Jurkat, Clone E6-1 (cell line): ENCODE data around the gene ARSK.
"Not testable (repeated sequence)": the region's sequence is repeated elsewhere in the genome, so short reads cannot be mapped to it uniquely, and the experiment has no call there.

ENCODE experiments used
- DNase-seq: peaks from one replicate; pipeline ENCODE4 v3.0.0-alpha.2; 2011; ENCODE audit warnings: low read depth, low spot score
- H3K4me3 ChIP-seq: 2 replicates; pipeline ENCODE4 v1.5.1; 2011; ENCODE audit warnings: mild to moderate bottlenecking, low read length, control low read depth, moderate library complexity

The ARSK gene

DNA sequence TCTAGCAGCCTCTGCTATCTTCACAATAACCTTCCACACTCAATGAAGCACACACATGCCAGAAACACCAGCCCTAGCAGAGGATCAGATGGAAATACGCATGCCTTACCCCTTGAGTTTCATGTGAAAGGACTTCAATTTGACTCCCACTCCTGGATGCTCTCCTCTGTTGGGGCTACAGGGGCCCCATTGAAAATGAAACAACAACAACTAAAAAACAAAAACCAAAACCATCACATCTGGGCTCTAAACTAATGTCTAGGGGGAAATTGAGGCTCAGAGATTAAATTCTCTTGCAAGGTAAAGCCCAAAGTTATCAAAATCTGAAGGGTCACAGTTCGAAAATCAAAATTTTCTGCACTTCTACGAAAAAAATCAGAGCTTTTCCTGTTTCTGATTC is 83.7 kb downstream of the ARSK start:
- H3K4me3 ChIP-seq, result no peak overlapping the region
- DNase-seq, result no peak

DNA sequence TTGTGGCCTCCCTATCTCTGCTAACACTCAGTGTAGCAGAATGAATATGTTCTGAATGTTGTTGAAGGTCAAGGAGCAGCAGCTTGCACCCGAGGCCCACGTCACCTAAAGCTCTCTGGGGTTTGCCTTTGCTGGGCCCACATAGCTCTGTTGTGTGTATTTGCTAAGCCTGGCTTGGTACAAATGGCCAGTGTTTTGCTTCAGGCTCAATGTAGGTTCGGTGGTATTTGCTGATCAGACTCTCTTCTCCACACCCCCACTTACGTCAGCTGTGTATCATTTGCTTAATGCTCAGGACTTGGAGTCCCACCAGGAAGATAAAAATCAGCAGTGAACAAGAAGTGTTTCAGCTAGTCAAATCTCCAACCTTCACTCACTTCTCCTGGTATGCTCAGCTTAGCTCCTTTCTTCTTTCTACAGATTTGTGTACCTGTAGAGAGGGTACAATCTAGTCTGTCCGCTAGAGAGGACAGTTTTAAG is 86.9 kb downstream of the ARSK start:
- H3K4me3 ChIP-seq, result no peak overlapping the region
- DNase-seq, result no peak

DNA sequence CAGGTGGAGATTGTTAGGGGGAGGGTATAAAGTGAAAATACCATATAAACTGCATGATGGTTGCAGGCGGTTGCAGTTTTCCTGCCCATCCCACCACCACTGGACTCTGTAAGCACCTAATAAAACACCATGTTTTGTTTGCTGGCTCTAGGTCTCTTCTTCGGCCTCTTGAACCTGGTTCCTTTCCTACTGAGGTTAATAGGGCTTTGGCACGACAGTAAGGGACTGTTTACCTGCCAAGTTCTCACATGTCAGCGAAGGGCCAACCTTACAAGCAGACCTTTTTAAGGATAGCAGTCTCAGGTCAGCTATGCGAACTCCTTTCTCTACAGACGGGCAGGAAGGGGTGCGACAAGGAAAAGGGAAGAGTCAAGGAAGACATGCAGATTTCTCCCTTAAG is 88.3 kb downstream of the ARSK start:
- no peak for DNase-seq

DNA sequence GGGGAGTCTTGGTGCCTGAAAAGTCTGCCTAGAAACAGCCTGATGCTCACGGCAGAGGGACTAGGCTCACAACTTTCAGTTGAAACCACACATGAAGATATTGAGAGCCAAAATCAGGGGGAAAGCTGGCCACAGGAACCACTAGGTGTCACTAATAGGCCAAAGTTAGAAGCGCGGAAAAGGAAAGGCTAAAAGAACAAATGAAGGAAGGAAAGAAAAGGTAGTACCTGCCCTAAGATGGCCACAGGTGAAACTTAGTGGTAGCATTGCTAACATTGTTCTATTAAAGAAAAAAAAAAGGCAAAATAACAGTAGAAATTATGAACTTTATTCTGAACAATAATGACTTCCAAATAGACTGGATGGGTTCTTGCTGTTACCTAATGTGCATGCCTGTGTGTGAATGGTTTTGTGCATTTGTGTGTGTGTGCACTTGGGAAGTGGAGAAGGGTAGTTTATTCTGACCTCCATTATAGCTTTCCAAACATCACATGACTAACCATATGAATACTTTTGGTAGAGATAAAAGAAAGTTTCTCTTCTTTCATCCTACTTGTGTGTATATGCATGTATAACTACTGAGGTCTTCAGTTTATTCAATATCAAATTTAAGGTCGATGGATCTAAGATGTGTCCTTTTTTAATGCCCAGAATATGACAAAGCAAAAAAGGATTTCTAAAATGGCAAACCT is 89.6 kb downstream of the ARSK start:
- DNase-seq, result peak; percentile 81
- no peak overlapping the region for H3K4me3 ChIP-seq

More for the DNA sequence above, 88.3 kb downstream of the ARSK start:
- H3K4me3 ChIP-seq, result no peak overlapping the region

DNA sequence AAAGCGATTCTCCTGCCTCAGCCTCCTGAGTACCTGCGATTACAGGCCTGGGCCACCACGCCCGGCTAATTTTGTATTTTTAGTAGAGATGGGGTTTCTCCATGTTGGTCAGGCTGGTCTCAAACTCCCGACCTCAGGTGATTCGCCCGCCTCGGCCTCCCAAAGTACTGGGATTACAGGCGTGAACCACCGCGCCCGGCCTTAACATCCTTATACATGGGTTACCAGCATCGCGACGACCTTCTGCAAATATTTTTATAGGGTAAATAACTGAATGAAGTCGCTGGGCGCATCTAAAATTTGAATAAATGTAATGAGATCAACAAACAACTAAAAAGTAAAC is 91.3 kb downstream of the ARSK start:
- not testable (repeated sequence) for DNase-seq
- peak overlapping the region; percentile 68 for H3K4me3 ChIP-seq

DNA sequence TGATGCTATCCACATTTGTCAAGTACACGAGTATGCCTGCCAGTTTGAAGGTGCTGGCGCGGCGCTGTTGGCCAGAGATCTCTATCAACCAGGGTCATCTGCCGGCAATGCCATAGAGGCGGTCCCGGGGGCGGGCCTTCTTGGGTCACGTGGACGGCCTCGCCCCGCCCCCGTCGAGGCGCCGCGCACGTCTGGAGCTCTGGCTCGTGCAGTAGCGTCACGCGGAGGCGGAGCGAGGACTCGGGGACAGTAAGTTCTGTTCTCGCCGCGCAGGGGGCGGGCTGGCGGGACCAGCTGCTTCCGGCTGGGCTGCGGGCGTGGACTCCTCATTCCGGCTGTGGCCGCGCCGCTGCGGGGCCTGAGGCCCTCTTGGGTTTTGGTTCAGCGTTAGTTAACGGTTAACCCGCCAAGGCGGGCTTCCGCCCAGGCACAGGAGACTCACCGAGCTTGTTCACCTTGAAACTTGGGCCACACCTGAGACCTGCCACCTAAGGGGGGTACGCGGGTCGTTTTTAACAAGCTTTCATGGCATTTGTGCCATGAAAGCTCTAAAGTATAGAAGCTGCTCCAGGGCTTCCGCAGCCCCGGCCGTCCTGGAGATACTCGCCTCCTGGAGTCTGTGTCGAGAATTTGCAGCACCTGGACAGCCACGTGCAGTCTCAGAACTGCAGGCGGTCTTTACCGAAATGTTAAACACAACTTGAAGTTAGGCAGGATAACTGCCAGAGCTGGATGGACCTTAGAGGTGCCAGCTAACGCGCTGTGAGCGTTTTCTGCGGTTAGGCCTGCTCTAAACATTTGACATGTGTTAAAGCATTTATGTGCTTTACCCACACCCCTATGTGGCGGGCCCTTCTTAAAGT is 91.9 kb downstream of the ARSK start, which contains the start of gene RFESD:
RFESD (plus strand) TSS at position 209 of the 863 bp plus-strand sequence. CDS start 5,495 bp downstream, outside the sequence.
- peak; percentile 92 for DNase-seq
- H3K4me3 ChIP-seq, result peak within 1 kb of the TSS; percentile 68

DNA sequence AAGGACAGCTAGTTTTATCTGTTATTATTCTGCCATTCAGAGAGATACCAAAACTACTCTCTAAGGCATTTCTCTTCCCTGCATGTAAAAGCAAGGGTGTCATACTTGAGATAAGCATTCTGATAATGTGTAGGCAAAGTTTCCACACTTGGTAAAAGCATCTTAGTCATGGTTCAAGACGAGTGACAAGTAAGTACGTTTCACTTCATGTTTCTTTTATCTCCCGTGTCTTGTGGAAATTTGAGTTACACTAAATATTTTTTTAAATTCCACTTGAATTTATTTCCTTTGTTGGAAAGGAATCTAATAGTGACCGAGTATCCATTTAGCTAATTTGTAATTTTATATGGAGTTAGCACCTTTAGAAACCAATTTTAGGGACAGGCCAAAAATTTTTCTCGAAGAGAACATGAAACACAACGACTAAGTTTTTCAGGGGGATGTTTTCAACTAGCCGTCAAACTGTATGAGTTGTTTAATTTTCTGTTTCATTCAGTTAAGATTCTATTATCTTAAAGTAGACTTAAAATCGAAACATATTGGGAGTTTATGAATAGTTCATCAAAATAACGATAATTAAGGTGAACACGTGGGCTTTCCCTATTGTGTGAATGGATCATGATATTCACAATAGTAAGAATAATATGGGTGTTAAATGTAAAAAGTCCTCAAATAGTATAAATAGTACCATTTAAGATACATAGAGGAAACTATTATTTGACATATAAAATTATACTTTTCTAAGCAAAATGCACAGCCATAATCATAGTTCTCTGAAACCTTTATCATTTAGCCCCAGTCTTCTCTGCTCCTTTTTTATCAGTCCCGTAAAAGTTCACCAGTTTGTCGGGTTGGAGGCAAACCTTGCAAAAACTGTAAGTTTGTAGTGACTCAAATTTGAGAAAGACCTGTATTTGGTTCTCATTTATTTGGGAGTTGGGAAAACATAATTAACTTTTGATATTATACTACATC is 93.3 kb downstream of the ARSK start:
- DNase-seq, result peak; percentile 28
- peak overlapping the region; percentile 68 for H3K4me3 ChIP-seq

DNA sequence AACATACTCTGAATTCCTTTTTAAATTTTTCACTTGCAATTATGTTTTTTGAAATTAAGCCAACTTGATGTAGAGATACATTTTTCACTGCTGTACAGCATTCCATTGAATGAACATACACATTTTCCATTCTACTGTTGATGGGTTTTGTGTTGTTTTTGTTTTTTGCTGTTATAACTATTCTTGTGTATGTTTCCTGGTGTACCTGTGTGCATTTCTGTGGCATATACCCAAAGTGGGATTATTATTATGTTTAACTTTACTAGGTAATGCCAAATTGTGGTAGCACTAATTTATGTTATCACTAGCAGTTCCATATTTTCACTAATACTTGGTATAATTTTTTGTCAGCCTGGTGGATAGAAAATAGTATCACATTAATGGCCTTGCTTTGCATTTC is 94.4 kb downstream of the ARSK start:
- DNase-seq, result no peak

DNA sequence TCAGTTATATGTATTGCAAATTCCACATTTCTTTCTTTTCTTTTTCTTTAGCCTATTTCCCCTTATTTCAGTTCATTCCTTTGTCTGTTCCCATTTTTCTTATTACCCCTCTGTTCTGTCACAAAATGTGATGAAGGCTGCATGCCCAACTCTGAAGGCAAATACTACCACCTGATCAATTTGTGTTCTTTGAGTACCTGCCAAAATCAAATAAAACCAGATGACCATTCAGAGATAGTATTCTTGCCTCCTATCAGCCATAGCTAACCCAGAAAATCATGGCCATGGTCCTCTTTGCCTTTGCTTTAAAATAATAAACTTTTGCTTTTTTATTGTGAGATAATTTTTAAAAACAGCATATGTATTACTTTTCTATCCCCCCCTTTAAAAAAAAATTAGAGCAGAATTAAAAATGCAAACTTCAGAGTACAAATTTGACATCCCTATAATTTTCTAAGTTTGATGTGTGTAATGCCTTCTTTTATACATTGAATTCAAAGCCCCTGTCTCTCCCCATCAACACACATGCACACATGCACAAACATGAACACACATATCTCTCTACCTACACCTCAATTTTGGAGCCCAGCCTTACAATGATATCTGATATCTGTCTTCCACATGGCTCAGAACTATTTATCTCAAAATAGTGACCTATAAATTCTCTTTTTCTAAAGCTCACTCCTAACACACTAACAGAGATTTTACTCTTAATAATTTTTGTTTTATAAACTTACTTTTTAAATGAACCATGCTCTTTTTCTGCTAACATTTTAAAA is 95.1 kb downstream of the ARSK start:
- no peak for DNase-seq
- H3K4me3 ChIP-seq, result no peak overlapping the region

More for the DNA sequence above, 94.4 kb downstream of the ARSK start:
- H3K4me3 ChIP-seq, result no peak overlapping the region

DNA sequence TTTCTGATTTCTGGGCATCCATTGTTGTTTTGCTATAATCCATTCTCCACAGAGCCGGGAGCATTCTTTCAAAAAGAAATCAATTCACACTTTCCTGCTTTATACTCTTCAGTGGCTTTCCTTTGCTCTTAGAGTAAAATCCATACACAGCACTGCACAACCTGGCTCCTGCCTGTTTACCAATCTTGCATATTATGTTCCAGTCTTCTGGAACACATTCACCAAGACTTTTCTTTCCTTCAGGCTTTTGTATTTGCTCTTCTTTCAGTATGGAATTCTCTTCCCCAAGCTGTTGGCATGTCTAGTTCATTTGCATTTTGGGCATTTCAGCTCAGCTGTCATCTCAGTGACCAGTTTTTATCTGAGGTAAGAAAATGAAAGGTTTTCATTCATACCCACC is 97.9 kb downstream of the ARSK start:
- no peak overlapping the region for H3K4me3 ChIP-seq
- no peak for DNase-seq

DNA sequence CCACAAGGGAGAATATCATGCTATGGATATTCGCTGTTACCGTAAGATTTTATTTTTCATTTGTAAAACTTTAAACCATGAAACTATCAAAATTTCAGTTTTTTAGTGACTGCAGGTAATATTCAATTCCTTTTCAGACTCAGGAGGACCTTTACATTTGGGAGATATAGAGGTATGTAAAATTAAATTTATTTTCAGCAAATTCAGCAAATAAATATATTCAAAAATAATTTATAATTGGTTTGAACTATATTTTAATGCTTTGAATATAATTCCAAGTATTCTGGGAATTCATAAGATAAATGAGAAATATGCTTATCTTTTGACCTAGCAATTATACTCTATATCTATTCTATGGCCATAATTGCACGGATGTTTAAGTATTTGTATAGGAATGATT is 99.3 kb downstream of the ARSK start:
- H3K4me3 ChIP-seq, result no peak overlapping the region

More for the DNA sequence above, 99.3 kb downstream of the ARSK start:
- DNase-seq, result no peak
